HG03442 (cell line): ENCODE measurements around the gene KCNB1.

Experiments
- ATAC-seq: cut with Tn5 transposase; IDR thresholded peaks from one replicate; pipeline ENCODE4 v1.9.1; 2021; ENCODE audit warnings: mild to moderate bottlenecking, moderate library complexity; ENCODE audit not compliant: unreplicated experiment

The KCNB1 gene

GRCh38 chr20:49471397-49471796, 11.1 kb downstream of the KCNB1 start:
- no peak for ATAC-seq

GRCh38 chr20:49470922-49471321, 11.5 kb downstream of the KCNB1 start:
- ATAC-seq, result no peak

GRCh38 chr20:49469060-49469459, 13.4 kb downstream of the KCNB1 start:
- no peak for ATAC-seq

GRCh38 chr20:49468412-49468811, 14.1 kb downstream of the KCNB1 start:
- no peak for ATAC-seq

- no peak for ATAC-seq
Observed at GRCh38 chr20:49466114-49466912, 16.2 kb downstream of the KCNB1 start.

- no peak for ATAC-seq
Observed at GRCh38 chr20:49464556-49464955, 17.9 kb downstream of the KCNB1 start.

- no peak for ATAC-seq
Observed at GRCh38 chr20:49462626-49463025, 19.8 kb downstream of the KCNB1 start.

- ATAC-seq, result no peak
Observed at GRCh38 chr20:49461894-49462620, 20.4 kb downstream of the KCNB1 start.

- no peak for ATAC-seq
Observed at GRCh38 chr20:49460916-49461315, 21.6 kb downstream of the KCNB1 start.

GRCh38 chr20:49460131-49460530, 22.3 kb downstream of the KCNB1 start:
- ATAC-seq, result no peak

GRCh38 chr20:49459684-49460083, 22.8 kb downstream of the KCNB1 start:
- ATAC-seq, result no peak

GRCh38 chr20:49457444-49457843, 25.0 kb downstream of the KCNB1 start:
- ATAC-seq, result no peak

GRCh38 chr20:49456646-49457045, 25.8 kb downstream of the KCNB1 start:
- ATAC-seq, result no peak

GRCh38 chr20:49455691-49456090, 26.8 kb downstream of the KCNB1 start:
- ATAC-seq, result no peak

- ATAC-seq, result no peak
Observed at GRCh38 chr20:49452011-49452482, 30.4 kb downstream of the KCNB1 start.

- no peak for ATAC-seq
Observed at GRCh38 chr20:49450281-49450721, 32.2 kb downstream of the KCNB1 start.

- ATAC-seq, result no peak
Observed at GRCh38 chr20:49448917-49449316, 33.6 kb downstream of the KCNB1 start.

GRCh38 chr20:49447946-49448809, 34.3 kb downstream of the KCNB1 start:
- ATAC-seq, result no peak

- no peak for ATAC-seq
Observed at GRCh38 chr20:49447364-49447763, 35.1 kb downstream of the KCNB1 start.

- no peak for ATAC-seq
Observed at GRCh38 chr20:49446808-49447207, 35.7 kb downstream of the KCNB1 start.

GRCh38 chr20:49446080-49446479, 36.4 kb downstream of the KCNB1 start:
- no peak for ATAC-seq
